NCI-H345 treated with DMSO at 0.1 percent for 48 hours (cell line): ENCODE results near the gene ZDHHC18.
"Not testable (repeated sequence)": the region's sequence is repeated elsewhere in the genome, so short reads cannot be mapped to it uniquely, and the experiment has no call there.

Experiments used
- DNase-seq: peaks from one replicate; lab custom pipeline; 2025; ENCODE audit not compliant: unreplicated experiment; lab: John Stamatoyannopoulos, UW

Gene ZDHHC18

DNA sequence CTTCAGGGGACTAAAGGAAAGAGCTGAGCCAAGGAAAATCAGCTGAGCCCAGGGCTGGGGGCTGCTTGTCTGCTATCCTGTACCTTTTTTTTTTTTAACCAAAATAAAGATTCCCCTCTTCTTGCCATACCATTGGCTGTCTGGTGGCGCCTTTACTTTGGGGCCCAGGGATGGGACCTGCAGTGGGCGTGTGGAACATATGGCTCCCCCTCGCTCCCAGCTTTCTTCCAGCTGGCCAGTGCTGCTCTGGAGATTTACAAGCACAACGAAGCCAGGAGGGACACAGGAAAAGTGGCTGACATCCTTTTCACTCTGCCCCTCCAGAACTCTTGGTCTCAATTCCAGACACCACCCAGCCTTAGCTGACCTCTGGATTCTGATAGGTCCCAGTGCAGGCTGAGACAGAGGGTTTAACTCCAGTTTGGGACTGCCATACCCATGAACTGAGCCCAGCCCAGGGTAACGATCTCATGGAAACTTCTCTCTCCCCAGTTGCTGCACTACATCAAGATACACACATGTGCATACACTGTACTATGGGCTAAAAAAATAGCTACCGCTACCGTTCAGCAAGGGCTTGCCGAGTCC, 31.1 kb downstream of the ZDHHC18 start:
- no peak for DNase-seq

DNA sequence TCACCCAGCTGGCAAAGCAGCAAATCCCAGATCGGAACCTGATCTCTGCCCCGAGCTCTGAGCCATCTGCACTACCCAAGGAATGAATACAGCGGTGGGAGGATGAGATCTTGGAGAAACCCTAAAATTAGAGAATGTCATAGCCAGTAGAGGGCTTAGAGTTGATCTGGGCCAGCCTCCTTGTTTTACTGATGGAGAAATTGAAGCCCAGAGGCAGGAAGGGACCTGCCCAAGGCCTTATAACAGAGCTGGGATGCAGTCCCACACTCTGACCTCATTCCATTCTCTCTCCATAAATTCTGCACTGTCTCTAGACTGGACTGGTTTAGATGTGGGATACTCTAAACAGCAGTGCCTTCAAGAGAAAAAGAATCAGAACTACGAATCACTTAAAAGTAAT, 31.7 kb downstream of the ZDHHC18 start:
- no peak for DNase-seq

DNA sequence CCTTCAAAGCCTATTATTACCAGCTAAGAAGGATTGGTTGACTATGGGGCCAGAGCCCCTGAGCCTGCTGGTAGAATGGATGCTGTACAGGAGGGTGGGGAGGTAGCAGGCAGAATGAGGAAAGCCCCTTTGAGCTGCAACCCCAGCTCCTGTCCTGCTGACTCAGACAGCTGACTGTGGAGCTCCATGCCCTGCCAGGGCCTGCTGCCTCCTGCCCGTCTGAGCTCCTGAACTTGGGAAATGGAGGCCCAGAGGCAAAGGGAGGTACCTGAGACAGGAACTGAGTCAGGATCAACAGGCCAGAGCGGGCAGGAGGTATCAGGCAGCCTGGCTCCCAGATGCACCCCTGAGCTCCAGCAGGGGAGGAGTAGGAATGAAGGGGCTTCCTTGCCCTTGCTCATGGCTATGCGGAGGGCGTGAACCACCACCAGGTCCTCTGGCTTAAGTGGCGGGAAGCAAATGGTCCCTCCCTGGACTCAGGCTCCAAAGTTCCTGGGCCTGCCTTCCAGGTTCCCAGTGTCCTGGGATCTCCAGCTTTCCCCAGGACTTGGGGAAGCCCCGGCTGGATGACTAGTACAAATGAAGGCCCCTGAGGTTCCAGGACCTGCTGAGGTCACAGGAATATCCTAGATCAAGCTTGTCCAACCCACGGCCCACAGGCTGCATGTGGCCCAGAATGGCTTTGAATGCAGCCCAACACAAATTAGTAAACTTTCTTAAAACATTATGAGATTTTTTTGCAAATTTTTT, 32.6 kb downstream of the ZDHHC18 start:
- no peak for DNase-seq

DNA sequence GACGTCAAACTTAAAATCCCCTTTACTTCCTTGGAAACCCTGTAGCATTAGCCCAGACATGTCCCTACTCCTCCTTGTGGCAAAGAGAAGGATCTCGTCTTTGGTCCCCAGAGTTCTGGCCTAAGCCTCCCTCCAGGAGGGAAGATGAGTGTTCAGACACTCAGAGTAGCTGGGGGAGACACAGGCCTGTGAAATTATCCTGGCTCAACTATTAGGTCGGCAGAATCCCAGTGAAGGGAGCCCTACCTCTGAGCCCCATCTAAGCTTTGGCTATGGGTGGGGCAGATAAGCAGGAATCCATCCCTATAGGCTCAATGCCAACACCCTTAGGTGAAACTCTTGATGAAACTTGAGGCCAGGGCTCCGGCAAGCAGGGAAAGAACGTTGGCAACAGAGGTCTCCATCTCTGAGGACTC, 34.8 kb downstream of the ZDHHC18 start:
- no peak for DNase-seq

DNA sequence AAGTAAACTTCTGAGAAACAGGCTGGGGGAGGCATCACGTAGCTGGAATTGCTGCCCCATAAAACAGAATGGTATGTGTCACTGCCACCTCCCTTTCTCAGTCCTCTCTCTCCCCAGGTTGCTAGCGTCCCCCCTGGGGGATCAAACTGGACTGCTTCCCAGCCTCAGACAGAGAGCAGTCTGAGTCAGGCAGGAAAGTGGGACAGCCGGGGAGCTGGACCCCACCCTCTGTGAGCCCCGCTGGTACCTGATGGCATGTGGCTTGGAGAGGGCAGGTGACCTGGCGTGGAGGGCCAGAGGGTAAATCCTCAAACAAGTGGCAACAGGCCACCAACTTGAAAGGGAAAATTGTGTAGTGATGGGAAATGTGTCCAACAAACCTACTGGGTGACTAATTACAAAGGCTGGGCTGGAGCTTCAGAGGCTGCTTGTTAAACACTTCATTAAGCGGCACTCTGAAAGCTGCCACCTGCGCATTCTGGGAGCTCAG, 35.4 kb downstream of the ZDHHC18 start:
- peak; percentile 33 for DNase-seq

DNA sequence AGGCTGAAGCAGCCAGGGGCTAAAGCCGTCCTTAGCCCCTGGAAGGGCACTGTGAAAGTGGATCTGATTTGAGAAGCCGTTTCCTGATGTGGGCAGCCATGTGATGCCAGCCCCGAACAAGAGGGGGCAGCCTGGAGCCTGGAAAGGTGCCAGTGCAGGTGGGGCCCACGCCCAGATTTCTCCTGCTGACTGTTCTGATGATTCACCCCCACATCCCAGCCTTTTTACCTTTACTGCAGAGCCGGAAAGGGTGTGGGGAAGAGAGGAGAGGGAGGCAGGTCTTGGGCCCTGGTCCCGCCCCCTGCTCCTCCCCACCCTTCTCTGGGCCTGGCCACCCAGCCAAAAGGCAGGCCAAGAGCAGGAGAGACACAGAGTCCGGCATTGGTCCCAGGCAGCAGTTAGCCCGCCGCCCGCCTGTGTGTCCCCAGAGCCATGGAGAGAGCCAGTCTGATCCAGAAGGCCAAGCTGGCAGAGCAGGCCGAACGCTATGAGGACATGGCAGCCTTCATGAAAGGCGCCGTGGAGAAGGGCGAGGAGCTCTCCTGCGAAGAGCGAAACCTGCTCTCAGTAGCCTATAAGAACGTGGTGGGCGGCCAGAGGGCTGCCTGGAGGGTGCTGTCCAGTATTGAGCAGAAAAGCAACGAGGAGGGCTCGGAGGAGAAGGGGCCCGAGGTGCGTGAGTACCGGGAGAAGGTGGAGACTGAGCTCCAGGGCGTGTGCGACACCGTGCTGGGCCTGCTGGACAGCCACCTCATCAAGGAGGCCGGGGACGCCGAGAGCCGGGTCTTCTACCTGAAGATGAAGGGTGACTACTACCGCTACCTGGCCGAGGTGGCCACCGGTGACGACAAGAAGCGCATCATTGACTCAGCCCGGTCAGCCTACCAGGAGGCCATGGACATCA, 36.5 kb downstream of the ZDHHC18 start, which contains the start of gene SFN:
Gene SFN (plus strand): TSS at position 369 of the 904 bp plus-strand sequence. CDS start 64 bp downstream, at position 433.
- peak; percentile 93 for DNase-seq

DNA sequence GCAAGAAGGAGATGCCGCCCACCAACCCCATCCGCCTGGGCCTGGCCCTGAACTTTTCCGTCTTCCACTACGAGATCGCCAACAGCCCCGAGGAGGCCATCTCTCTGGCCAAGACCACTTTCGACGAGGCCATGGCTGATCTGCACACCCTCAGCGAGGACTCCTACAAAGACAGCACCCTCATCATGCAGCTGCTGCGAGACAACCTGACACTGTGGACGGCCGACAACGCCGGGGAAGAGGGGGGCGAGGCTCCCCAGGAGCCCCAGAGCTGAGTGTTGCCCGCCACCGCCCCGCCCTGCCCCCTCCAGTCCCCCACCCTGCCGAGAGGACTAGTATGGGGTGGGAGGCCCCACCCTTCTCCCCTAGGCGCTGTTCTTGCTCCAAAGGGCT, 37.2 kb downstream of the ZDHHC18 start:
- DNase-seq, result no peak

DNA sequence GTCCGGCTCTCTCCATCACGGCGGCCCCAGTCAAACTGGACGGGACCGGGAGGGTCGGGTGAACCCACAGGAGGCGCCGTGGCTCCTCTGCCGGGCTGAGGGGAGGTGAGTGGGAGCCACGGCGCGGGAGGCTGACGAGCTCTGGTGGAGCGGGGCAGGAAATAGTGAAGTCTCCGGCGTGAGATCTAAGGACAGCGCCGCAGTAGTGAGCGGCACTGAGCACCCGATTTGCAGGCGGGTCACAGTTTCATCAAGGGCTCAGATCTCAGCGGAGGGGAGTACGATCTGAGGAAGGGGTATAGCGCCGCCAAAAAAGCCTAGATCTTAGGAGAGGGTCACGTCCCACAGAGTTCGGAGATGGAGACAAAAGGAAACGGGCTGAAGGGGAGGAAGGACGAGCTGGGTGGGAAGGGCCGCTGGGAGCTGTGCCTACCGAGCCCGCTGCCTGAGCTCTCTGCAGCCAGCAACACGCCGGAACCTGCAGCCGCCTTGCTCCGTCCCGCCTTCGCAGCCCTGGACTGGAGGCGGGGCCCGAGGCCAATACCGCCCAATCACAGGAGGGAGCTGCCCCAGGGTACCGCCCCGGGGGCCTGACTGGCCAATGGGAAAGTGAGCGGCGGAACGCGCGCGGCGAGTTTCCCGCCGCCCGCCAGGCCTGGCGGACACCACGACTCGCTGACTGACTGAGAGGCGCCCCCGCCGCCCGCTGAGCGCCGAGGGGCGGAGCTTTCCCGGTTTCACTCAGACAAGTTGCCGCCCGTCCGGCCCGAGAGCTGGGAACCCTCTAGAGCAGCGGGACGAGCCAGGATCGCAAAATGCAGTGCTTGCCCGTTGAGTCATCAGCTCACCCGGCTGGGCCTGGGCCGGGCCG, 38.4 kb downstream of the ZDHHC18 start:
- DNase-seq, result peak; percentile 99

DNA sequence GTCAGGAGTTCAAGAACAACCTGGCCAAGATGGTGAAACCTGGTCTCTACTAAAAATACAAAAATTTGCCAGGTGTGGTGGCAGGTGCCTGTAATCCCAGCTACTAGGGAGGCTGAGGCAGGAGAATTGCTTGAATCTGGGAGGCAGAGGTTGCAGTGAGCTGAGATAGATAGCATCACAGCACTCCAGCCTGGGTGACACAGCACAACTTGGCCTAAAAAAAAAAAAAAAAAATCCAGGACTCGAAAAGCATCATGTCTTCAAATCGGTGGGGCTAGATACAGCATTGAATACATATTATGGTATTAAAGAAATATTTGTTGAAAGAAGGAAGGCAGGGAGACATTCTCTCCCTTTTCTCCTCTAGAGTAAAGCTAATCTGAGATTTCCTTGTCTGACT, 46.6 kb downstream of the ZDHHC18 start:
- not testable (repeated sequence) for DNase-seq

DNA sequence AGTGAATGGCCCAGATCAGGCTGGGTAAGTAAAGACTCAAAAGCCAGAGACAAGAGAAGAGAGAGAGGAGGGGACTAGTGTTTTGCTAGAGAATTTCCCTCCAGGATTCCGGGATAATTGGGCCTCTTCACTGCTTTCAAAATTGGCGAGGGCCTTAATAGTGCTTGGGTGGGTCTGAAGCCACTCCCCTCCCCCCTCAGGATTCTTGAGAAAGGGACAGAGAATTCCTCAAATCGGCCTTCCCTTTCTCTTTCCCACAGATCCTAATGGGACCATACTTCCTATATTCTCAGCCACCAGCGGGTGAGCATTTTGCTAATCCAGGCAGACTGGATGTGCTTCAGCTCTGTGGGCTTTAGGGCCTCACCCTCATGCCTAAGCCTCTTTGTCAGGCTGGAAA, 48.4 kb downstream of the ZDHHC18 start:
- DNase-seq, result no peak

DNA sequence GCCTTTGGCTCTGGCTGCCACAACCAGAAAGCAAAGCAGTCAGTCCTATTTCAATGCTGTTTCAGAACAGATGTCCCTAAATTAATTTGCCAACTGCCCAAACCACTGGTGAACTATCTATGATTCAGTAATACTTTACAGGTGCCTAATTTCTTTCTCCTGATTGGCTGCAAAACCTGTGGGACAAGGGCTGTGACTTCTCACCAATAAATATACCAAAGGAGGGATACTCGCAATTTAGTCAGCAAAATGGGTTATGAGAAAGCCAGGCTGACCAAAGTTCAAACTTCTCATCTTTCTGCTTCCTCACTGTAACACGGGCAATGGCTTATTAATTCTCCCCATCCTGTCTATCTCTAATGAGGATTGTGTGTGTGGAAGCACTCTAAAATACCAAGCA, 50.8 kb downstream of the ZDHHC18 start:
- no peak for DNase-seq

DNA sequence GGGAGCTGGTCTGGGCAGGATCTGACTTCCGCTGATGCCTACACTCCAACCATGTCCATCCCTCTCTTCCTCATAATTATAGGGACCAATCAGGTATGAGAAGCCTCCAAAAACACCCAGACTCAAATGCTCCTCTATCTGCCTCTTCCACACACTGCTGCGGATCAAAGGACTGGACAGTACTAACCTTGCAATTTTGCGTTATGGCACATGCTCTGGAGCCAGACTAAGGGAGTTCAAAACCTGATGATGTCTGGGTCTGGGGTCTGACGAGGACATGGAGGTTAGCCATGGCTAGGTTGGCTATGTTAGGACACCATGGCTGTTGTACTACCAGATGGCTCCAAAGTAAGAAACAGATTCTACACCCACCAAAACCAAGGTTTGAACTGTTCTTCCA, 53.3 kb downstream of the ZDHHC18 start:
- no peak for DNase-seq

DNA sequence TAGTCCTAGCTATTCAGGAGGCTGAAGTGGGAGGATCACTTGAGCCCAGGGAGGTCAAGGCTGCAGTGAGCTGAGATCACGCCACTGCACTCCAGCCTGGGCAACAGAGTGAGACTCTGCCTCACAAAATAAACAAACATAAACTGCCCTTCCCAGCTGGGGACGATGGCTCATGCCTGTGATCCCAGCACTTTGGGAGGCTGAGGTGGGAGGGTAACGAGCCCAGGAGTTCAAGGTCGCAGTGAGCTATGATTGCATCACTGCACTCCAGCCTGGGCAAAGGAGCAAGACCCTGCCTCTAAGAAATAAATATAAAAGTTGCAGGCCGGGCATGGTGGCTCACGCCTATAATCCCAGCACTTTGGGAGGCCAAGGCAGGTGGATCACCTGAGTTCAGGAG, 55.1 kb downstream of the ZDHHC18 start:
- not testable (repeated sequence) for DNase-seq

DNA sequence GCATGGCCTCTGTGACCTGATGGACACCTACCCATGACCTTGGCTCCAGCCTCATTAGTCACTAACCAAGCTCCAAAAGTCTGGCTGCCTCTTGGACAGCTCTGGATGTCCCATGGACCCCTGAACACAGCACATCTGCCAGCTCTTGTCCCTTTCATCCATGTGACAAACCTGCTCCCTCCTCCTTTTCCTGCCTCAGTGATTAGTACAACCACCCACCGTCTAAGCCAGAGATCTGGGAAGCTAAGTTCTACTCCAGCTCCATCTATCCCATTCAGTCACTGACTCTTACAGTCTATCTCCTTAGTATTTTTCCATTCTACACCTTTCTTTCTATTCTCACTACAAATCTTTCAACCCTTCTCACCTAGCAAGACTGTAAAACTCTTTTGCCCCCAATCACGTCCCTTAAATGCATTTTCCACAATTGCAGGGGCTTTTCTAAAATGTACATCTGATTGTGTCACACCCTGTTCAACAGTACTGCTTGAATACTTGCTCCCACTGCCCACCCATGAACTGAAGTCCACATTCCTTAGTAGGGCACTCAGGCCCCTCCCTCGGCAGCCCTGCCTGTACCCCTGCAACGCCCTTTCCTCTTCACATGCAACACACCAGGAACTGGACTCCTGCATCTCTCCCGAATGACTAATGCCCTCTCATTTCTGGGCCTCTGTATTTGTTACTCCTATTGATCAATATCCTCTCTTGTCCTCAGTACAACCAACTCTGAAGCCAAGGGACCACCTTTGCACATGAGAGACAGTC, 56.4 kb downstream of the ZDHHC18 start:
- no peak for DNase-seq

DNA sequence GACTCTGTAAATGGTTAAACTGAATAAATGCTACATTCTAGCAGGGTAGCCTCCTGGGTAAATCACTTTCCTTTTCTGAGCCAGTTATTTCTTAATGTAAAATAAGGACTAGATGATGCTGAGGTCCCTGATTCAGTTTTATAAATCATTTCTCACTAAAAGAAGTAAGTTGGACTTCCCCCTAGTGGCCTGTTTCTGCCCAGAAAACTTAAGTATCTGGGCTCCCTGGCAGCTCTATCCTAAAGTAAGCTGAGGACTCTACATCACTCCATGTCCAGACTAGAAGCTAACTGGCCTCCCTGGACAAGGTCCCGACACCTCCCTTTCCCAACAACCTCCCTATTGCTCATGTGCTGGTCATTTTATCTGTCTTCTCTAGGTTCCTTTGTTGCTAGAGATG, 60.6 kb downstream of the ZDHHC18 start:
- DNase-seq, result no peak

DNA sequence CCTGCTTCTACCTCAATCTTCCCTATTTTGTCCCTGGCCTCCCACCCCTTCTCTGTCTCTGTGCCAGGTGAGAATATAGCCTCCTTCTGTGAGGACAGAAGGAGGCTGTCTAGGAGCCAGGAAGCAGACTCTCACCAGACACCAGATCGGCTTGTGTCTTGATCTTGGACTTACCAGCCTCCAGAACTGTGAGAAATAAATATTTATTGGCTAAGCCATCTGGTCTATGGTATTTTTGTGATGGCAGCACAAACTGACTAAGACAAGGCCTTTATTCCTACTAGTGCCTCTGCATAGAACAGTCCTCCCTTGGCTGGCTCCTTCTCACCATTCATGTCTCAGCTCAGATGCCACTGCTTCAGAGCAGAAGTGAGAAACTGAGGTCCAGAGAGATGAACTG, 61.7 kb downstream of the ZDHHC18 start:
- no peak for DNase-seq

DNA sequence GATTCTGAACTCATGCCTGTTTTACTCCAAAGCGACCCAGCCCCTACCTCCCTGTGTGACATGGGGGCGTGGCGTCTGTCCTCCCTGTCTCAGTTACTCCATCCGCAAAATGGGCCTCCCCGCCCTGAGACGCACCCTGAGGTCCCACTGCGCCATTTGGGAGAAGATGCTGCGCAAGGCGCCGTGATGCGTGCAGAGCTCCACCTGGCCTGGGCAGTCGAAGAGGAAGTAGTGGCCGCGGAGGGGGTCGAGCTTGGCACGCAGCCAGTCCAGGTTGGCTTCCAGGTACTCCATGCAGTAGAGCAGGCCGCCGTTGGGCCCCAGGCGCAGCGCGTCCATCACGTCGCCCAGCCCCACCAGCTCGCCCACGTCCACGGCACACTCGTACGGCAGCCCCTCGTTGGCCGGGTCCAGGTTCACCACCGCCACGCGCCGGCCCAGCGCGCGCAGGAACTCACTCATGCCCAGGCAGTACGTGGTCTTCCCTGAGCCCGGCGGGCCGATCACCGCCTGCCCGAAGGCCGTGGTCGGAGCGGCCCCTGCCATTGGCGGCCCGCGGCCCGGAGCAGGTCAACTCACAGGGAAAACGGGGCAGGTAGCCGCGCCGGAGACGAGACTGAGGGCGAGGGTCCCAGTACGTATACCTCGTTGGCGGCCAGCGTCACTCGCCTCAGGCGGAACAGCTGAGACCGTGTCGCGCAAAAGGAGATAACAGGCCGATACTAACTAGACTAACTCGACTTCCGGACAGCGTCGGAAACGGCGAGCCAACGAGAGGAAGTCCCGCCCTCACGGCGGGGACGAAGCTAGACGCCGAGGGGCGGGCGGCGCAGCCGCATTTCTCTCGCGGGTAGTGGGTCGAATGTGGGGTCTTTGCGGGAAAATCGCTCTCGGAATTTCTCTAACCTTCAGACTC, 63.3 kb downstream of the ZDHHC18 start, which contains the start of gene GPN2:
Gene GPN2 (minus strand): TSS at position 733 of the 916 bp plus-strand sequence. CDS start 187 bp downstream, at position 546.
- DNase-seq, result peak; percentile 65

DNA sequence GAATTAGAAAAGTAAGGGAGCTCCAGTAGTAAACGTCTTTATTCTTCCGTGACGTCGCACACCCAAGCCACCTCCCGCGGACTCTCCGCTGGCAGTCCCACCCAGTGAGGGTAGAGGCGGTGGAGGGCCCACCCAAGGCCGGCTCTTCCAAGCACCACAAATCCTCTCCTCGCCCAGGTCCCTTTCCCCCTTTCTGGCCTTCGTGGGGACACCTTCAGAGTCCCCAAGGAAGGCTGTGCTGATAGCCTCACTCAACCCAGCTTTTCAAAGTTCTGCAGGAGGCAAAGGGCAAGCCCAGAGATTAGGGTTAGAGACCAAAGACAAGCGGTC, 63.9 kb downstream of the ZDHHC18 start:
- DNase-seq, result no peak

DNA sequence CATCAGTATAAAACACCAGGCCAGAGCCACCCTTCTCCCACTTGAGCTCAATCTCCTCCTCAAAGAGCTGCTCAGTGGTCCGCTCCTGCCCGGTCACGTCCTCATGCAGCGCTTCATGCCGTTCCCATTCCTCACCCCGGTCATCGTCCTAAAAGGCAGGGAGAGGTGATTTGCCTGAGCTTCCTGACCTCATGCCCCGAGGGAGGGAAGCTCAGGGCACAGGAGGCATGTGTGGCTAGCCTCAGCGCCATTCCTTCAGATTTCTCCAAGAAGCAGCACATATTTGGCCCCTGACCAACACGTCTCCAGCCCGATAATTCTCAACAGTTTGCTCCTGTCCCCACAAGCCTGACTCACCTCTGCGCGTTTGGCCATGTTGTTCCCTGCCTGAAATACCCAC, 67.8 kb downstream of the ZDHHC18 start:
- DNase-seq, result no peak
